Endothelial cell of umbilical vein (primary cell): ENCODE data around the gene HLTF.

ENCODE experiments used
- CTCF ChIP-seq, 2 donors: IDR thresholded peaks; 1 replicate in 1 of 2; 2 replicates in 1 of 2; pipeline ENCODE4 v1.5.1; 2011; ENCODE audit warnings: low read length in 2 of 2, mild to moderate bottlenecking in 2 of 2, moderate library complexity in 2 of 2, control low read depth in 1 of 2, inconsistent platforms in 1 of 2, low read depth in 1 of 2; ENCODE audit not compliant: insufficient read depth in 1 of 2; ENCODE audit errors: extremely low read depth in 1 of 2
- EZH2 ChIP-seq: IDR thresholded peaks from 2 replicates; pipeline ENCODE4 v1.6.1; 2012; ENCODE audit warnings: borderline replicate concordance, low read depth, mild to moderate bottlenecking, moderate library complexity, low read length, inconsistent platforms; ENCODE audit not compliant: severe bottlenecking
- FOS ChIP-seq: IDR thresholded peaks from 2 replicates; pipeline ENCODE4 v1.6.1; 2011; ENCODE audit warnings: mild to moderate bottlenecking, low read length, moderate library complexity, borderline replicate concordance; ENCODE audit not compliant: insufficient read depth
- MAX ChIP-seq: IDR thresholded peaks from 2 replicates; pipeline ENCODE4 v1.6.1; 2011; ENCODE audit not compliant: insufficient read depth, insufficient read length
- POLR2A ChIP-seq: IDR thresholded peaks from 2 replicates; pipeline ENCODE4 v1.6.1; 2012; ENCODE audit warnings: low read depth, mild to moderate bottlenecking, control low read depth, low read length
- POLR2AphosphoS5 ChIP-seq: IDR thresholded peaks from 2 replicates; pipeline ENCODE4 v1.6.1; 2012; ENCODE audit warnings: low read depth, mild to moderate bottlenecking, control low read depth, low read length, moderate library complexity; ENCODE audit not compliant: insufficient read depth

- TF ChIP-seq CTCF (IDR thresholded peaks at IDR 0.05; ENCODE audit: extremely low read depth in 1 of 2, insufficient read depth in 1 of 2, low read depth in 1 of 2, low read length in 2 of 2) (peak; percentile 8 to 10), EZH2 (no peak), POLR2A (peak; percentile 95), POLR2AphosphoS5 (peak; percentile 98), MAX (peak; percentile 90), FOS (peak; percentile 59)
These were observed 94.9 kb downstream of the HLTF start, which contains the start of gene GYG1 for GRCh38 chr3:148991219-148992026.
